Measurements from ENCODE around the gene PBOV1.

DNA sequence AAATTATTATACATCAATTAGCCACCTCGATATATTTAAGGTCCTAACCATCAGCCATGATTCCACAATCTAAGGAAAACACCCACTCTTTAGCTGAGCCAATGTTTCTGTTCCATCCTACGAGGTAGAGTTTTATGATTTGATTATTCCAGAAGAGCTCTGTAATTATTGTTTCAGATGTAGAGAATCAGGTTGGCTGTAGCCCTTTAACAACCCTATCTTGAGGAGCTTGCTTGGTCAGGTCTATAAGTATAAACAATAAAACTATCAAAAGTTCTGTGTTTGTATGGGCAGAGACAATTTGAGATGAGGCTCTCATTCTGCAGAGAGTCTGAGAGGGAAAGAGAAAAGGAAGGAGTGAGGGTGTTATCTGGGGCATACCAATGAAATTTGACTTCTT lies at the start of gene PBOV1:
- TF ChIP-seq, protein P1, sequence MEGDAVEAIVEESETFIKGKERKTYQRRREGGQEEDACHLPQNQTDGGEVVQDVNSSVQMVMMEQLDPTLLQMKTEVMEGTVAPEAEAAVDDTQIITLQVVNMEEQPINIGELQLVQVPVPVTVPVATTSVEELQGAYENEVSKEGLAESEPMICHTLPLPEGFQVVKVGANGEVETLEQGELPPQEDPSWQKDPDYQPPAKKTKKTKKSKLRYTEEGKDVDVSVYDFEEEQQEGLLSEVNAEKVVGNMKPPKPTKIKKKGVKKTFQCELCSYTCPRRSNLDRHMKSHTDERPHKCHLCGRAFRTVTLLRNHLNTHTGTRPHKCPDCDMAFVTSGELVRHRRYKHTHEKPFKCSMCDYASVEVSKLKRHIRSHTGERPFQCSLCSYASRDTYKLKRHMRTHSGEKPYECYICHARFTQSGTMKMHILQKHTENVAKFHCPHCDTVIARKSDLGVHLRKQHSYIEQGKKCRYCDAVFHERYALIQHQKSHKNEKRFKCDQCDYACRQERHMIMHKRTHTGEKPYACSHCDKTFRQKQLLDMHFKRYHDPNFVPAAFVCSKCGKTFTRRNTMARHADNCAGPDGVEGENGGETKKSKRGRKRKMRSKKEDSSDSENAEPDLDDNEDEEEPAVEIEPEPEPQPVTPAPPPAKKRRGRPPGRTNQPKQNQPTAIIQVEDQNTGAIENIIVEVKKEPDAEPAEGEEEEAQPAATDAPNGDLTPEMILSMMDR (IDR thresholded peaks at IDR 0.05 in 2 of 3, conservative IDR thresholded peaks at IDR 0.05 in 1 of 3; ENCODE audit: borderline replicate concordance in 1 of 3, insufficient read depth in 1 of 3, low read depth in 2 of 3, low read length in 2 of 3), result no peak
- TF ChIP-seq SP1 (IDR thresholded peaks at IDR 0.05; ENCODE audit: low read depth) (no peak), CEBPB (IDR thresholded peaks at IDR 0.05; ENCODE audit: low read depth) (no peak), CBX3 (IDR thresholded peaks at IDR 0.05; ENCODE audit: low read depth) (no peak), EZH2 (IDR thresholded peaks at IDR 0.05) (no peak), POLR2AphosphoS5 (IDR thresholded peaks at IDR 0.05; ENCODE audit: low read depth, low read length) (no peak), SRF (IDR thresholded peaks at IDR 0.05; ENCODE audit: low read depth) (no peak), TCF7L2 (IDR thresholded peaks at IDR 0.05; ENCODE audit: borderline replicate concordance, extremely low read depth, insufficient read depth, insufficient read length) (no peak), POLR2A (IDR thresholded peaks at IDR 0.05; ENCODE audit: borderline replicate concordance, extremely low read depth, insufficient read depth, insufficient read length) (no peak)
- TF ChIP-seq, protein P2, sequence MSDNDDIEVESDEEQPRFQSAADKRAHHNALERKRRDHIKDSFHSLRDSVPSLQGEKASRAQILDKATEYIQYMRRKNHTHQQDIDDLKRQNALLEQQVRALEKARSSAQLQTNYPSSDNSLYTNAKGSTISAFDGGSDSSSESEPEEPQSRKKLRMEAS (IDR thresholded peaks at IDR 0.05), result no peak
